SK-N-SH (cell line): ENCODE data around the gene TCEAL4. TPM values are rescaled to one million over a fixed set of nuclear protein-coding genes. Genes with fewer than 3 reads are reported as not detected.

Experiments
- CTCF ChIA-PET: fragments of 300-600, 350-600 bp; formaldehyde crosslinking; extraction: SDS; loops from one replicate; lab custom pipeline; 2021; lab: Yijun Ruan, JAX
- POLR2A ChIA-PET: fragments of 350-600 bp; sonication (Branson Sonifier 250); formaldehyde crosslinking; extraction: SDS; loops from one replicate; lab custom pipeline; 2020; ENCODE audit warnings: antibody characterized with exemption, inconsistent platforms; lab: Yijun Ruan, JAX
- DNase-seq: peaks from one replicate; pipeline ENCODE4 v3.0.0; 2012
- H2AFZ ChIP-seq: fragments of 200-600 bp; sonication (generic); 2 replicates; pipeline ENCODE4 v1.8.1; 2016; ENCODE audit warnings: antibody characterized with exemption, mild to moderate bottlenecking, low read depth
- H3F3A ChIP-seq: fragments of 200-600 bp; sonication (generic); replicated peaks from 2 replicates; pipeline ENCODE3; 2016; ENCODE audit warnings: antibody characterized with exemption, mild to moderate bottlenecking; ENCODE audit not compliant: insufficient read depth
- H3K27ac ChIP-seq, 2 experiments: fragments of 200-500 bp in 1 of 2; fragments of 200-600 bp in 1 of 2; sonication (Bioruptor generic) in 1 of 2; sonication (generic), shearing (Covaris generic) in 1 of 2; 2 replicates each; pipeline versions ENCODE4 v1.5.1 to v1.6.1; 2014 to 2016; ENCODE audit warnings: low read depth in 2 of 2, inconsistent platforms in 1 of 2, low read length in 1 of 2, mild to moderate bottlenecking in 1 of 2, mixed read lengths in 1 of 2
- H3K27me3 ChIP-seq: fragments of 200-600 bp; sonication (generic), shearing (Covaris generic); 2 replicates; pipeline ENCODE4 v1.6.1; 2016; ENCODE audit warnings: mixed run types; ENCODE audit not compliant: insufficient read depth
- H3K36me3 ChIP-seq, 2 experiments: fragments of 200-500 bp in 1 of 2; fragments of 200-600 bp in 1 of 2; sonication (Bioruptor generic) in 1 of 2; sonication (generic) in 1 of 2; replicated peaks in 1 of 2; 2 replicates each; pipeline versions ENCODE3 to v1.5.1; 2014 to 2016; ENCODE audit warnings: low read length in 1 of 2, mild to moderate bottlenecking in 1 of 2; ENCODE audit not compliant: insufficient read depth in 2 of 2, control insufficient read depth in 1 of 2
- H3K4me1 ChIP-seq, 2 experiments: fragments of 200-500 bp in 1 of 2; fragments of 200-600 bp in 1 of 2; sonication (Bioruptor generic) in 1 of 2; sonication (generic), shearing (Covaris generic) in 1 of 2; 2 replicates each; pipeline versions ENCODE4 v1.5.1 to v1.6.1; 2014 to 2016; ENCODE audit warnings: low read depth in 1 of 2, low read length in 1 of 2, mixed run types in 1 of 2; ENCODE audit not compliant: insufficient read depth in 2 of 2, control insufficient read depth in 1 of 2
- H3K4me2 ChIP-seq: fragments of 200-600 bp; sonication (generic), shearing (Covaris generic); 2 replicates; pipeline ENCODE4 v1.6.1; 2017; ENCODE audit warnings: mixed run types
- H3K4me3 ChIP-seq, 2 experiments: fragments of 200-500 bp in 1 of 2; fragments of 200-600 bp in 1 of 2; sonication (Bioruptor generic) in 1 of 2; sonication (generic), shearing (Covaris generic) in 1 of 2; 2 replicates each; pipeline versions ENCODE4 v1.5.1 to v1.8.1; 2014 to 2016; ENCODE audit warnings: low read depth in 2 of 2, inconsistent platforms in 1 of 2, low read length in 1 of 2, mild to moderate bottlenecking in 1 of 2, mixed read lengths in 1 of 2, moderate library complexity in 1 of 2
- H3K79me2 ChIP-seq: fragments of 200-600 bp; sonication (generic); 2 replicates; pipeline ENCODE4 v1.8.1; 2017; ENCODE audit warnings: mild to moderate bottlenecking; ENCODE audit not compliant: insufficient read depth
- H3K9ac ChIP-seq: fragments of 200-600 bp; sonication (generic); 2 replicates; pipeline ENCODE4 v1.6.1; 2017; ENCODE audit warnings: mixed run types
- H3K9me2 ChIP-seq: fragments of 200-600 bp; sonication (generic); 2 replicates; pipeline ENCODE4 v1.6.1; 2017; ENCODE audit warnings: mixed run types
- H3K9me3 ChIP-seq: fragments of 200-600 bp; sonication (generic); 2 replicates; pipeline ENCODE4 v1.6.1; 2017; ENCODE audit warnings: mixed run types, mild to moderate bottlenecking, moderate library complexity
- H4K20me1 ChIP-seq: fragments of 200-600 bp; sonication (generic); 2 replicates; pipeline ENCODE4 v1.6.1; 2017; ENCODE audit warnings: mild to moderate bottlenecking, mixed run types; ENCODE audit not compliant: insufficient read depth
- CHD2 ChIP-seq: fragments of 150-350 bp; IDR thresholded peaks from 2 replicates; pipeline ENCODE4 v1.6.1; 2018; ENCODE audit warnings: low read length; ENCODE audit not compliant: partially characterized antibody
- ELF1 ChIP-seq: IDR thresholded peaks from 2 replicates; pipeline ENCODE4 v1.4.0; 2012
- EP300 ChIP-seq, 2 experiments: IDR thresholded peaks; 2 replicates each; pipeline versions ENCODE4 v1.4.0 to v1.6.1; 2012; ENCODE audit warnings: borderline replicate concordance in 1 of 2, low read depth in 1 of 2, low read length in 1 of 2
- FOSL2 ChIP-seq: IDR thresholded peaks from 2 replicates; pipeline ENCODE4 v1.4.0; 2012; ENCODE audit warnings: low read depth, mild to moderate bottlenecking, moderate library complexity, borderline replicate concordance
- FOXJ3 ChIP-seq: sonication (generic); formaldehyde crosslinking; IDR thresholded peaks from 2 replicates; pipeline ENCODE4 v1.5.1; 2020; ENCODE audit warnings: mild to moderate bottlenecking, missing genetic modification reagents
- FOXM1 ChIP-seq: IDR thresholded peaks from 2 replicates; pipeline ENCODE4 v1.4.0; 2012; ENCODE audit warnings: low read depth, mild to moderate bottlenecking
- JUND ChIP-seq: IDR thresholded peaks from 2 replicates; pipeline ENCODE4 v1.4.0; 2012
- MEF2A ChIP-seq: IDR thresholded peaks from 2 replicates; pipeline ENCODE4 v1.4.0; 2012; ENCODE audit warnings: low read depth, borderline replicate concordance
- MXI1 ChIP-seq: IDR thresholded peaks from 2 replicates; pipeline ENCODE4 v1.6.1; 2012; ENCODE audit warnings: mild to moderate bottlenecking, low read depth, low read length, improper control_type of control experiment
- NRF1 ChIP-seq: IDR thresholded peaks from 2 replicates; pipeline ENCODE4 v1.6.1; 2012; ENCODE audit warnings: low read depth, mild to moderate bottlenecking, low read length
- RCOR1 ChIP-seq: fragments of 150-350 bp; IDR thresholded peaks from 2 replicates; pipeline ENCODE4 v1.6.1; 2017; ENCODE audit warnings: antibody characterized with exemption, low read length
- RFX5 ChIP-seq: IDR thresholded peaks from 2 replicates; pipeline ENCODE4 v1.6.1; 2012; ENCODE audit warnings: mild to moderate bottlenecking, improper control_type of control experiment, low read length
- SIN3A ChIP-seq: IDR thresholded peaks from 2 replicates; pipeline ENCODE4 v1.6.1; 2012; ENCODE audit warnings: low read depth, mild to moderate bottlenecking, low read length, moderate library complexity, borderline replicate concordance
- SMC3 ChIP-seq: IDR thresholded peaks from 2 replicates; pipeline ENCODE4 v1.6.1; 2012; ENCODE audit warnings: low read depth, low read length, improper control_type of control experiment
- TEAD4 ChIP-seq: IDR thresholded peaks from 2 replicates; pipeline ENCODE4 v1.4.0; 2012; ENCODE audit warnings: mild to moderate bottlenecking, borderline replicate concordance; ENCODE audit not compliant: insufficient read depth
- ZBTB33 ChIP-seq: IDR thresholded peaks from 2 replicates; pipeline ENCODE4 v1.4.0; 2012; ENCODE audit warnings: low read depth, borderline replicate concordance
- WGBS: methylation state at CpG from one replicate; pipeline ENCODE4 v1.1.6; 2017; ENCODE audit warnings: low lambda C conversion rate; 5-methylcytosine and 5-hydroxymethylcytosine counted together
- polyA plus RNA-seq, 3 experiments: library from polyadenylated mRNA; depleted of rRNA; stranded (reverse); fragments of >200 nt; gene quantifications; 2 replicates each; pipeline ENCODE4 v1.2.3, GENCODE V29; 2012
- TF ChIP-seq, protein P1 (sequence below): IDR thresholded peaks from 2 replicates; pipeline ENCODE4; 2012
- TF ChIP-seq, protein P2 (sequence below): fragments of 150-350 bp; IDR thresholded peaks from 2 replicates; pipeline ENCODE4 v1.6.1; 2017; ENCODE audit warnings: antibody characterized with exemption, low read length, low read depth, borderline replicate concordance

The TCEAL4 gene
- polyA plus RNA-seq, 1 of the 3 experiments (the other 2 are of a cell fraction), result 39.1 TPM

DNA sequence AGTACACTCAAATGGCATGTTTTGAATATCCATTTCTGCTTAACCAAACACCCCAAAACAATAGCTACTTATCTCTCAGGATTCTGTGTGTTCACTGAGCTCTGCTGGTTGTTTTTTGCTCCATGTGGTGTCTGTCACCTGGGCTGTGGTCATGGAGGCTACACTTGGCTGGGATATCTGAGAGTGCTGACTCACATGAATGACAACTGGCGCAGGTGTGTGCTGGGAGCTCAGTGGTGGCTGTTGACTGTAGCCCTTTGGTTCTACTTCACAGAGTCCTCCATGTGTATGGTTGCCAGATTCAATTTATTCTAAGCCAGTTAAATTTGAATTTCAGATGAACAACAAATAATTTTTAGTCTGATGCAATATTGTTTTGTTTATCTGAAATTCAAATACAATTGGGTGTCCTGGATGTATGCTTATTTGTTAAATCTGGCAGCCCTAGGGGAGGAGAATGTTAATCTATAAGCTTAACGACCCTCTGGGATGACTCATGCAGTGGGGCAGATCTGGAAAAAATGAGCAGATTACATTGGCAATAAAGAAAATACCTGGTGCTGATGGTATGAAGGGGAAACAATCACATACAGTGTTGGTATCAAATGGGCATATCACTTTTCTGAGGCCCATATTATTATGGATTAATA, 28.2 kb upstream of the TCEAL4 start:
- ChIA-PET CTCF (no interaction called here), POLR2A (interaction anchor here (0.6 kb wide), 2 partner anchors 12 to 180 kb away, joined by 3 read pairs; no protein-coding TSS in a partner anchor)
- no peak overlapping the region for H3K27ac ChIP-seq
- no peaks in the 10 kb centered on the region for H3K9me3 ChIP-seq
- H3K79me2 ChIP-seq, result no peaks in the 10 kb centered on the region
- H3K9me2 ChIP-seq, result no peaks in the 10 kb centered on the region
- WGBS, result 17% methylated on average over 2 of the region's 2 CpGs
- H3K36me3 ChIP-seq, result no peaks in the 10 kb centered on the region
- H3K27me3 ChIP-seq, result no peaks in the 10 kb centered on the region
- peaks cover 0 to 3% of the 10 kb centered on the region in 2 experiments; a peak in 1 of 4 replicates for H3K4me1 ChIP-seq
- no peak overlapping the region for H3K4me2 ChIP-seq
- no peaks in the 10 kb centered on the region for H3F3A ChIP-seq
- DNase-seq, result no peak
- no peaks in the 10 kb centered on the region for H4K20me1 ChIP-seq
- TF ChIP-seq SMC3 (no peak), RFX5 (no peak), MEF2A (no peak), MXI1 (no peak), FOSL2 (no peak), FOXJ3 (CRISPR knock-in tag) (no peak), FOXM1 (no peak), TEAD4 (no peak), ELF1 (no peak), JUND (no peak), ZBTB33 (no peak), CHD2 (no peak), NRF1 (no peak), RCOR1 (no peak), EP300 (IDR thresholded peaks at IDR 0.05; ENCODE audit: borderline replicate concordance in 1 of 2, low read depth in 1 of 2, low read length in 1 of 2) (no peak), SIN3A (no peak)
- TF ChIP-seq, protein P1, sequence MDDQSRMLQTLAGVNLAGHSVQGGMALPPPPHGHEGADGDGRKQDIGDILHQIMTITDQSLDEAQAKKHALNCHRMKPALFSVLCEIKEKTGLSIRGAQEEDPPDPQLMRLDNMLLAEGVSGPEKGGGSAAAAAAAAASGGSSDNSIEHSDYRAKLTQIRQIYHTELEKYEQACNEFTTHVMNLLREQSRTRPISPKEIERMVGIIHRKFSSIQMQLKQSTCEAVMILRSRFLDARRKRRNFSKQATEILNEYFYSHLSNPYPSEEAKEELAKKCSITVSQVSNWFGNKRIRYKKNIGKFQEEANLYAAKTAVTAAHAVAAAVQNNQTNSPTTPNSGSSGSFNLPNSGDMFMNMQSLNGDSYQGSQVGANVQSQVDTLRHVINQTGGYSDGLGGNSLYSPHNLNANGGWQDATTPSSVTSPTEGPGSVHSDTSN, result no peak
- TF ChIP-seq, protein P2, sequence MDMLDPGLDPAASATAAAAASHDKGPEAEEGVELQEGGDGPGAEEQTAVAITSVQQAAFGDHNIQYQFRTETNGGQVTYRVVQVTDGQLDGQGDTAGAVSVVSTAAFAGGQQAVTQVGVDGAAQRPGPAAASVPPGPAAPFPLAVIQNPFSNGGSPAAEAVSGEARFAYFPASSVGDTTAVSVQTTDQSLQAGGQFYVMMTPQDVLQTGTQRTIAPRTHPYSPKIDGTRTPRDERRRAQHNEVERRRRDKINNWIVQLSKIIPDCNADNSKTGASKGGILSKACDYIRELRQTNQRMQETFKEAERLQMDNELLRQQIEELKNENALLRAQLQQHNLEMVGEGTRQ, result no peak
- TF ChIP-seq, all 33 proteins: peak for 0
- no peak overlapping the region for H2AFZ ChIP-seq
- H3K9ac ChIP-seq, result no peak overlapping the region
- H3K4me3 ChIP-seq, result no peak overlapping the region
